ENCODE results near the gene IFRD2. TPM values are rescaled to one million over a fixed set of nuclear protein-coding genes. Genes with fewer than 3 reads are reported as not detected.

IFRD2 gene
- total RNA-seq, 4 donors from 2014 or later, result 37.3 to 85.4 (median 64.9) TPM

GRCh38 chr3:50325113-50325480 is 32.9 kb upstream of the IFRD2 start:
- ATAC-seq, result no peak
- Histone ChIP-seq H3K4me3 (no peak overlapping the region), H3K27me3 (no peaks in the 10 kb centered on the region), H3K36me3 (peaks cover 0 to 34% of the 10 kb centered on the region in 2 donors), H3K4me1 (peaks cover 0 to 82% (median 37%) of the 10 kb centered on the region in 3 donors), H3K9me3 (no peaks in the 10 kb centered on the region), H3K27ac (peak overlapping the region in 3 of 4 donors; percentile 94 to 97 (median 96))
- no CpG with 5 or more reads among the region's 2 CpGs for WGBS, 2 donors (ENCODE audit: low coverage in 1 of 2)
- TF ChIP-seq POLR2AphosphoS5 (IDR thresholded peaks at IDR 0.05) (no peak), EP300 (IDR thresholded peaks at IDR 0.05) (no peak), CTCF (IDR thresholded peaks at IDR 0.05) (no peak), POLR2A (IDR thresholded peaks at IDR 0.05) (no peak)

DNA sequence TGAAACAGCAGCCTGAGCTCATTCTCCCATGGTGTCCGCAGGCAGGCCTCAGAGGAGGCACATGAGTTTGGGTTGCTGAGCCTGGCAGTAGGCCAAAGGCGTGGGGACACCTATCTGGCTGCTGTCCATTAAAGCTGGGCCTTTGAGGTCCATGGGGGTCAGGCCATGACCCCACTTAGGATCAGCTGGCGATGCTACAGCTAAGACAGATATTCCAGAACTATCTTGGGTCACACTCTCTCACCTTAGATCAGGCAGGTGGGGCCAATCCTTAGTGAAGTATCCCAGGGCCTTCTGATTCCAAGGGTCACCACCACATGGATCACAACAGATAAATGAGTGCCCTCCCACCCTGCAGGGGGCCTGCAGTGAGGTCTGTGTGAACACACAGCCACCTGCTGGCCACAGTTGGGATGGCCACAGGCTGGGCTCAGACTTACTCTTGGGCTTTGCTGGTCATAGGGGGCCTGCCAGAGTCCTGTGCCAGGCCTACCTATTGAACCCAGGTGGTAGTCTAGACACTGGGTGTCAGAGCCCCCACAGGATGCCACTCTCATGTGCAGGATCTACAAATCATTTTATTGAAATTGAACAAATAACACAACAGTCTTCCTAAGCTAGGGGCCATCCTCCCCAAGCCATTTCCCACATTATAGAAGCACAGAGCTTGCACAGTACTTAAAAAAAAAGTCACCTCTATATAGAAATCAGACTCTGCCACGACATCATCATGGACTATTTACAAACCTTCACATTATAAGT is 32.3 kb upstream of the IFRD2 start:
- WGBS, 2 donors (ENCODE audit: low coverage in 1 of 2), result 0 to 29% methylated on average over 1 of the region's 4 CpGs
- ATAC-seq, result no peak
- H3K4me1 ChIP-seq, result peaks cover 0 to 88% (median 42%) of the 10 kb centered on the region in 3 donors

DNA sequence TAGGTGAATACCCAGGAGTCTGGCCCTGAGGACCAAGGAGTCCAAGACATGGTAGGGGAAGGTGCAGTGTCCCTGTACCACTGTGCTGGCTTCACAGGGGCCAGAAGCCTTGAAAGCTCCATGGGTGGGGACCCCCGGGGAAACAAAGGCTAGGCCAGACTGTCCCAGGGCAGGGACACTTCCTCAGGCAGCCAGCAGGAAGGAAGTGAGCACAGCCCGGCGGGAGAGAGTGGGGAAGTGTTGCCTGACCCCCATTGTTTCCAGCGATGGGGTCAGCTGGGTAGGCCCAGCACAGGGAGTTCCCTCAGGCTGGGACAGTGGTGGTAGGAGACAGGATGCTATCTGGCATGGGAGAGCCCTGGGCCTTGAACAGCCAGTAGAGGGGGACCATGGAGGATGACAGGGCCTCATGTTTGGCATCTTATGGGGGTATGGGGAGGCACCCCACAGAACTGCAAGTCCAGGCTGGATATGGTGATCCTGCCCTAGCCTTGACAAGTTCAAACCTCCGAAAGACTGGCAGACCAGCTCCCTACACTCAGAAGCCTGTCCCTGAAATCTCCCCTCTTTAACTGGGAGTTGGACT is 31.5 kb upstream of the IFRD2 start:
- peaks cover 0 to 32% of the 10 kb centered on the region in 2 donors for H3K36me3 ChIP-seq
- WGBS, 2 donors (ENCODE audit: low coverage in 1 of 2), result no CpG with 5 or more reads among the region's 5 CpGs
- peak; percentile 14 for ATAC-seq
- no peak for TF ChIP-seq POLR2A (IDR thresholded peaks at IDR 0.05)
- peak; percentile 54 for TF ChIP-seq POLR2AphosphoS5 (IDR thresholded peaks at IDR 0.05)
- TF ChIP-seq CTCF (IDR thresholded peaks at IDR 0.05), result peak in 2 of 4 experiments; percentile 13 to 19
- peaks cover 0 to 91% (median 47%) of the 10 kb centered on the region in 3 donors for H3K4me1 ChIP-seq
- H3K27me3 ChIP-seq, result no peaks in the 10 kb centered on the region
- peak overlapping the region in 1 of 2 donors; percentile 89 for H3K4me3 ChIP-seq
- peak overlapping the region; percentile 12 to 97 (median 95) for H3K27ac ChIP-seq
- no peaks in the 10 kb centered on the region for H3K9me3 ChIP-seq

More for the DNA sequence above, 32.3 kb upstream of the IFRD2 start:
- no peaks in the 10 kb centered on the region for H3K9me3 ChIP-seq
- no peaks in the 10 kb centered on the region for H3K27me3 ChIP-seq
- no peak for TF ChIP-seq EP300 (IDR thresholded peaks at IDR 0.05)
- TF ChIP-seq POLR2A (IDR thresholded peaks at IDR 0.05), result no peak
- peak in 3 of 4 experiments; percentile 80 to 83 (median 82) for TF ChIP-seq CTCF (IDR thresholded peaks at IDR 0.05)
- no peak for TF ChIP-seq POLR2AphosphoS5 (IDR thresholded peaks at IDR 0.05)
- H3K36me3 ChIP-seq, result peaks cover 0 to 32% of the 10 kb centered on the region in 2 donors
- no peak overlapping the region for H3K4me3 ChIP-seq
- H3K27ac ChIP-seq, result peak overlapping the region; percentile 12 to 97 (median 95)

DNA sequence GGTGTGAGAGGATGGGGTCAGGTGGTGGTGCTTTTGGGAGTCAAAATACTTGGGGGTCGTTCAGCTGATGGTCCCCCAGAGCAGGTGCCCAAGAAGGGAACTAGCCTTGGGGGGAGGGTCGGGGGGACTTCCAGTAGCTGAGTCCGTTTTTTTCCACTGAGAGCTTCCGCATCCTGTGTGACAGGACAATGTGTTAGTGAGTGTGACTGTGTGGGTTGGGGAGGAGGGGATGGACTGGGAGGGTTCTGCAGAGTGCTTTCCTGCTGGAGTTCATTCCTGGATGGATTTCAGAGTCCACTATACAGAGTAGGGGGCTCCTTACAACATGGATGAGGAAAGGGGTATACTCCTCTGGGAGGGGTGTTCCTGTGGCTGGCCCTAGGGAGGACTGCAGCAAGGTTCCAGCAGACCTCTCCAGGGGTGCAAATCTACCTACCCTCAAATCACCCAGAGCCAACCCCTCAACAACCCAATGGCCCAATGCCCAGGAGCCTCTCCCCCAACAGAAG is 30.9 kb upstream of the IFRD2 start:
- ATAC-seq, result peak; percentile 5
- Histone ChIP-seq H3K4me3 (peak overlapping the region in 1 of 2 donors; percentile 89), H3K9me3 (no peaks in the 10 kb centered on the region), H3K4me1 (peaks cover 0 to 91% (median 46%) of the 10 kb centered on the region in 3 donors), H3K27me3 (no peaks in the 10 kb centered on the region), H3K27ac (peak overlapping the region in 3 of 4 donors; percentile 94 to 97 (median 96)), H3K36me3 (peaks cover 0 to 37% of the 10 kb centered on the region in 2 donors)
- TF ChIP-seq CTCF (IDR thresholded peaks at IDR 0.05), result no peak
- no peak for TF ChIP-seq EP300 (IDR thresholded peaks at IDR 0.05)
- TF ChIP-seq POLR2A (IDR thresholded peaks at IDR 0.05), result no peak
- TF ChIP-seq POLR2AphosphoS5 (IDR thresholded peaks at IDR 0.05), result no peak
- WGBS, 2 donors (ENCODE audit: low coverage in 1 of 2), result 40% methylated on average over 1 to 2 of the region's 4 CpGs

Data from gastroesophageal sphincter (tissue), 4 donors.